Measurements from ENCODE around the gene MYO3B. TPM values are rescaled to one million over a fixed set of nuclear protein-coding genes. Genes with fewer than 3 reads are reported as not detected.

Gene MYO3B
- total and polyA plus RNA-seq, 2 of the 8 experiments (the other 6 are each of a cell fraction or from before 2014, with no cell fraction given), result 0.17 to 0.19 TPM

- H3K79me2 ChIP-seq (ENCODE audit: control insufficient read depth in 1 of 2, insufficient read depth in 2 of 2, low read length in 2 of 2), result no peaks in the 10 kb centered on the region
- H4K8ac ChIP-seq (ENCODE audit: extremely low read depth, insufficient read depth, low read length), result no peak overlapping the region
- no peak overlapping the region for H3K23ac ChIP-seq (ENCODE audit: insufficient read length)
- no peak overlapping the region for H3K56ac ChIP-seq (replicated peaks; ENCODE audit: insufficient read length, low read depth, low read length)
- no peaks in the 10 kb centered on the region for H3K23me2 ChIP-seq (ENCODE audit: low read depth, low read length)
- no peak overlapping the region for H2AK5ac ChIP-seq (ENCODE audit: low read depth, low read length)
- H3K4me1 ChIP-seq (replicated peaks in 1 of 4; ENCODE audit: control insufficient read depth in 3 of 4, insufficient read depth in 4 of 4, low read length in 3 of 4), result no peaks in the 10 kb centered on the region; a peak in 1 of 7 replicates
- H4K20me1 ChIP-seq (replicated peaks in 1 of 2; ENCODE audit: control insufficient read depth in 1 of 2, insufficient read depth in 2 of 2, low read length in 2 of 2), result no peaks in the 10 kb centered on the region
- H3K9ac ChIP-seq (replicated peaks in 1 of 4; ENCODE audit: extremely low read depth in 1 of 4, low read depth in 3 of 4, low read length in 3 of 4), result no peak overlapping the region
- no peak overlapping the region for H2AFZ ChIP-seq (ENCODE audit: low read length)
- CTCF ChIA-PET (ENCODE audit: partially characterized antibody), result interaction anchor here (0.6 to 1.0 kb wide), 2 partner anchors 11 to 295 kb away, joined by 3 read pairs; no protein-coding TSS in a partner anchor
- H3K4me2 ChIP-seq (ENCODE audit: insufficient read depth in 1 of 2, low read depth in 2 of 2, low read length in 2 of 2), result no peak overlapping the region
- H2BK120ac ChIP-seq (replicated peaks; ENCODE audit: low read depth, low read length), result no peak overlapping the region
- H3K79me1 ChIP-seq (ENCODE audit: low read depth, low read length), result no peaks in the 10 kb centered on the region
- no peak overlapping the region for H4K5ac ChIP-seq (ENCODE audit: insufficient read length, low read depth, low read length)
- no peak overlapping the region for H4K91ac ChIP-seq (replicated peaks; ENCODE audit: insufficient read length, low read length)
- no peak overlapping the region for H3K14ac ChIP-seq (ENCODE audit: insufficient read length)
- H3K9me3 ChIP-seq (ENCODE audit: insufficient read depth in 2 of 2, low read depth in 1 of 2, low read length in 1 of 2), result no peaks in the 10 kb centered on the region
- H3K4me3 ChIP-seq (ENCODE audit: extremely low read depth in 1 of 4, insufficient read depth in 2 of 4, low read depth in 3 of 4, low read length in 4 of 4), result no peak overlapping the region
- H3K27me3 ChIP-seq (replicated peaks in 1 of 4; ENCODE audit: control insufficient read depth in 3 of 4, extremely low read depth in 1 of 4, insufficient read depth in 3 of 4, low read length in 3 of 4), result peaks cover 0 to 1% (median 0%) of the 10 kb centered on the region in 4 experiments; a peak in 1 of 7 replicates
- no peak overlapping the region for H3K27ac ChIP-seq (ENCODE audit: low read depth, low read length)
- WGBS, 2 experiments (ENCODE audit: extremely low coverage in 1 of 2, insufficient coverage in 1 of 2, insufficient read length in 1 of 2, insufficient replicate concordance in 2 of 2, low coverage in 1 of 2, low lambda C conversion rate in 2 of 2, missing lambda C conversion rate in 1 of 2), result 59% methylated on average over 5 of the region's 5 CpGs; no CpG with 5 or more reads in 1 of the 2 experiments
- FAIRE-seq (no peak), DNase-seq (ENCODE audit: low read depth in 1 of 2, low spot score in 2 of 2) (no peak)
- H3K18ac ChIP-seq (ENCODE audit: extremely low read depth, low read length), result no peak overlapping the region
- POLR2A ChIA-PET (ENCODE audit: partially characterized antibody), result interaction anchor here (0.6 kb wide), 1 partner anchor 93 kb away, joined by 3 read pairs; no protein-coding TSS in a partner anchor
- no peaks in the 10 kb centered on the region for H3K36me3 ChIP-seq (ENCODE audit: control insufficient read depth in 2 of 4, insufficient read depth in 4 of 4, low read length in 3 of 4)
- H2BK15ac ChIP-seq (ENCODE audit: low read length), result no peak overlapping the region
- H3K4ac ChIP-seq (replicated peaks; ENCODE audit: insufficient read length, low read depth, low read length), result no peak overlapping the region
- H2BK12ac ChIP-seq (ENCODE audit: low read depth, low read length), result no peak overlapping the region
- no peak overlapping the region for H2BK5ac ChIP-seq (ENCODE audit: low read depth, low read length)
- H2BK20ac ChIP-seq (ENCODE audit: low read length), result no peak overlapping the region
- TF ChIP-seq SP2 (IDR thresholded peaks at IDR 0.05; ENCODE audit: low read length) (no peak), CTCF (IDR thresholded peaks at IDR 0.05; ENCODE audit: control extremely low read depth in 1 of 3, insufficient read depth in 1 of 3, low read depth in 1 of 3, low read length in 3 of 3) (no peak), RBBP5 (IDR thresholded peaks at IDR 0.05; ENCODE audit: borderline replicate concordance, low read depth, low read length) (no peak), POLR2AphosphoS5 (IDR thresholded peaks at IDR 0.05; ENCODE audit: low read depth, low read length) (no peak), CTBP2 (IDR thresholded peaks at IDR 0.05; ENCODE audit: borderline replicate concordance, insufficient read depth, insufficient read length, low read length) (no peak), SP1 (IDR thresholded peaks at IDR 0.05; ENCODE audit: low read depth, low read length) (no peak), BACH1 (IDR thresholded peaks at IDR 0.05; ENCODE audit: low read length) (no peak), TAF1 (IDR thresholded peaks at IDR 0.05; ENCODE audit: low read depth, low read length) (no peak), MAFK (IDR thresholded peaks at IDR 0.05; ENCODE audit: low read depth, low read length) (no peak), POLR2A (IDR thresholded peaks at IDR 0.05; ENCODE audit: control extremely low read depth in 1 of 2, low read depth in 2 of 2, low read length in 2 of 2) (no peak), ASH2L (IDR thresholded peaks at IDR 0.05; ENCODE audit: low read length) (no peak), YY1 (IDR thresholded peaks at IDR 0.05; ENCODE audit: low read depth, low read length) (no peak)
Observed at GRCh38 chr2:170310876-170311502, 133.0 kb downstream of the MYO3B start.
